ENCODE data around the gene IFT122. TPM values are rescaled to one million over a fixed set of nuclear protein-coding genes. Genes with fewer than 3 reads are reported as not detected.

IFT122 gene
- total and polyA plus RNA-seq, 2 donors from 2014 or later = 18.4 to 59.2 TPM

- H3K36me3 ChIP-seq (ENCODE audit: control insufficient read depth in 2 of 3, insufficient read depth in 3 of 3, low read length in 3 of 3) = no peaks in the 10 kb centered on the region
- no peaks in the 10 kb centered on the region for H3K4me1 ChIP-seq (ENCODE audit: control insufficient read depth in 2 of 3, insufficient read depth in 2 of 3, low read depth in 1 of 3, low read length in 3 of 3)
- no peaks in the 10 kb centered on the region for H3K9me3 ChIP-seq (ENCODE audit: control insufficient read depth in 2 of 3, insufficient read depth in 1 of 3, low read length in 3 of 3)
Measured at GRCh38 chr3:129404610-129405009, 35.4 kb upstream of the IFT122 start.

GRCh38 chr3:129409541-129409940 is 30.5 kb upstream of the IFT122 start:
- Histone ChIP-seq H3K27me3 (ENCODE audit: control insufficient read depth, insufficient read depth, low read length) (no peaks in the 10 kb centered on the region), H3K36me3 (ENCODE audit: control insufficient read depth in 2 of 3, insufficient read depth in 3 of 3, low read length in 3 of 3) (no peaks in the 10 kb centered on the region), H3K9me3 (ENCODE audit: control insufficient read depth in 2 of 3, insufficient read depth in 1 of 3, low read length in 3 of 3) (no peaks in the 10 kb centered on the region), H3K27ac (ENCODE audit: low read depth in 2 of 2, low read length in 2 of 2) (no peak overlapping the region), H3K4me3 (ENCODE audit: low read length in 3 of 3) (no peak overlapping the region), H3K9ac (ENCODE audit: low read length in 3 of 3) (no peak overlapping the region), H3K4me1 (ENCODE audit: control insufficient read depth in 2 of 3, insufficient read depth in 2 of 3, low read depth in 1 of 3, low read length in 3 of 3) (peaks cover 0 to 11% (median 7%) of the 10 kb centered on the region in 3 donors)
- intact Hi-C loops (cut with DNase I) = no loop called here
- TF ChIP-seq, protein P1, sequence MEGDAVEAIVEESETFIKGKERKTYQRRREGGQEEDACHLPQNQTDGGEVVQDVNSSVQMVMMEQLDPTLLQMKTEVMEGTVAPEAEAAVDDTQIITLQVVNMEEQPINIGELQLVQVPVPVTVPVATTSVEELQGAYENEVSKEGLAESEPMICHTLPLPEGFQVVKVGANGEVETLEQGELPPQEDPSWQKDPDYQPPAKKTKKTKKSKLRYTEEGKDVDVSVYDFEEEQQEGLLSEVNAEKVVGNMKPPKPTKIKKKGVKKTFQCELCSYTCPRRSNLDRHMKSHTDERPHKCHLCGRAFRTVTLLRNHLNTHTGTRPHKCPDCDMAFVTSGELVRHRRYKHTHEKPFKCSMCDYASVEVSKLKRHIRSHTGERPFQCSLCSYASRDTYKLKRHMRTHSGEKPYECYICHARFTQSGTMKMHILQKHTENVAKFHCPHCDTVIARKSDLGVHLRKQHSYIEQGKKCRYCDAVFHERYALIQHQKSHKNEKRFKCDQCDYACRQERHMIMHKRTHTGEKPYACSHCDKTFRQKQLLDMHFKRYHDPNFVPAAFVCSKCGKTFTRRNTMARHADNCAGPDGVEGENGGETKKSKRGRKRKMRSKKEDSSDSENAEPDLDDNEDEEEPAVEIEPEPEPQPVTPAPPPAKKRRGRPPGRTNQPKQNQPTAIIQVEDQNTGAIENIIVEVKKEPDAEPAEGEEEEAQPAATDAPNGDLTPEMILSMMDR (IDR thresholded peaks at IDR 0.05; ENCODE audit: borderline replicate concordance, extremely low read depth, insufficient read depth) = no peak
- FAIRE-seq (no peak), DNase-seq (no peak)

More at GRCh38 chr3:129404610-129405009, 35.4 kb upstream of the IFT122 start:
- no peak overlapping the region for H3K27ac ChIP-seq (ENCODE audit: low read depth in 2 of 2, low read length in 2 of 2)
- no peak for FAIRE-seq
- no peak for DNase-seq
- no peaks in the 10 kb centered on the region for H3K27me3 ChIP-seq (ENCODE audit: control insufficient read depth, insufficient read depth, low read length)
- intact Hi-C loops (cut with DNase I) = no loop called here
- H3K4me3 ChIP-seq (ENCODE audit: low read length in 3 of 3) = no peak overlapping the region
- H3K9ac ChIP-seq (ENCODE audit: low read length in 3 of 3) = no peak overlapping the region
- TF ChIP-seq, protein P1 (IDR thresholded peaks at IDR 0.05; ENCODE audit: borderline replicate concordance, extremely low read depth, insufficient read depth) = no peak

DNA sequence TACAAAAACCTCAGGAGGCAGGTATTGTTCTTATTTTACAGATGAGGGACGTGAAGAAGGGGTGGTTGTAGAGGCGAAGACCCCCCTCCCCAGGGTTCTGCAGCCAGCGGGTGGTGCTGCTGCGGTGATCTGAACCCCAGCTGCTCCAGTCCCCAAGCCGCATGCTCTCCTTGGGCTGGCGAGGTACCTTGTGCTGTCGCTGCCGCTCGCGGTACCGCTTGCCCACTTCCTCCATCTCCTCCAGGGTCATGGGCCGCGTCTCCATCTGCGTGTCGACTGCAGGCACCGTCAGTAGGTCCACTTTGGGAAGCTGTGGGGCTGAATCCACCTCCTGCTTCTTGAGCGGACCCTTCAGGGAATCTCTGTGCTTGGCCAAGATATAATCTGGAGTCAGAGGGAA is 29.1 kb upstream of the IFT122 start:
- no peak overlapping the region for H3K9ac ChIP-seq (ENCODE audit: low read length in 3 of 3)
- H3K36me3 ChIP-seq (ENCODE audit: control insufficient read depth in 2 of 3, insufficient read depth in 3 of 3, low read length in 3 of 3) = no peaks in the 10 kb centered on the region
- intact Hi-C loops (cut with DNase I) = no loop called here
- H3K9me3 ChIP-seq (ENCODE audit: control insufficient read depth in 2 of 3, insufficient read depth in 1 of 3, low read length in 3 of 3) = no peaks in the 10 kb centered on the region
- no peak for FAIRE-seq
- H3K27ac ChIP-seq (ENCODE audit: low read depth in 2 of 2, low read length in 2 of 2) = no peak overlapping the region
- TF ChIP-seq, protein P1 (IDR thresholded peaks at IDR 0.05; ENCODE audit: borderline replicate concordance, extremely low read depth, insufficient read depth) = no peak
- no peaks in the 10 kb centered on the region for H3K27me3 ChIP-seq (ENCODE audit: control insufficient read depth, insufficient read depth, low read length)
- DNase-seq = no peak
- H3K4me3 ChIP-seq (ENCODE audit: low read length in 3 of 3) = no peak overlapping the region
- H3K4me1 ChIP-seq (ENCODE audit: control insufficient read depth in 2 of 3, insufficient read depth in 2 of 3, low read depth in 1 of 3, low read length in 3 of 3) = peaks cover 0 to 11% (median 7%) of the 10 kb centered on the region in 3 donors
